ENCODE results near the gene ZMYND8. TPM values are rescaled to one million over a fixed set of nuclear protein-coding genes. Genes with fewer than 3 reads are reported as not detected.

Gene ZMYND8
- total and polyA plus RNA-seq, 2 of the 8 experiments (the other 6 are each of a cell fraction or from before 2014, with no cell fraction given) = 50.5 to 163 TPM

- TF ChIP-seq USF2 (IDR thresholded peaks at IDR 0.05; ENCODE audit: low read length) = no peak
- no peak for TF ChIP-seq ATF3 (IDR thresholded peaks at IDR 0.05; ENCODE audit: insufficient read depth, low read depth, low read length)
- TF ChIP-seq SRF (IDR thresholded peaks at IDR 0.05; ENCODE audit: low read depth, low read length) = no peak
- TF ChIP-seq TEAD4 (IDR thresholded peaks at IDR 0.05; ENCODE audit: low read depth, low read length) = no peak
- TF ChIP-seq HDAC2 (IDR thresholded peaks at IDR 0.05; ENCODE audit: borderline replicate concordance in 1 of 2, low read depth in 2 of 2, low read length in 2 of 2) = no peak
- no peak for TF ChIP-seq FOSL1 (IDR thresholded peaks at IDR 0.05; ENCODE audit: insufficient read depth, low read depth, low read length)
- no peak for TF ChIP-seq ASH2L (IDR thresholded peaks at IDR 0.05; ENCODE audit: low read length)
- no peak for TF ChIP-seq KDM4A (IDR thresholded peaks at IDR 0.05; ENCODE audit: low read depth, low read length, severe bottlenecking)
- TF ChIP-seq RNF2 (IDR thresholded peaks at IDR 0.05; ENCODE audit: borderline replicate concordance, low read depth, low read length, missing control alignments, poor library complexity, severe bottlenecking) = no peak
- no peak for TF ChIP-seq TAF1 (IDR thresholded peaks at IDR 0.05; ENCODE audit: low read depth, low read length)
Observed at GRCh38 chr20:47174456-47175243, 181.8 kb downstream of the ZMYND8 start (continued).

Measured in H1 (cell line).